Keratinocyte (primary cell): Measurements from ENCODE around the gene LANCL3. TPM values are rescaled to one million over a fixed set of nuclear protein-coding genes. Genes with fewer than 3 reads are reported as not detected.

Source experiments
- DNase-seq: peaks from one replicate; pipeline ENCODE4 v3.0.0-alpha.2; 2011; ENCODE audit warnings: low read depth, missing footprints, low spot score
- FAIRE-seq: peaks from 2 replicates; lab custom pipeline; 2011; peaks lifted over from hg19 to GRCh38; lab: Jason Lieb, UNC
- H2AFZ ChIP-seq: 2 replicates; pipeline ENCODE4 v1.6.0; 2012; ENCODE audit warnings: low read length, control low read depth, inconsistent platforms; ENCODE audit not compliant: control insufficient read depth
- H3K27ac ChIP-seq: 2 replicates; pipeline ENCODE4 v1.5.1; 2011; ENCODE audit warnings: low read length; ENCODE audit not compliant: control insufficient read depth, insufficient read depth
- H3K27me3 ChIP-seq: 3 replicates; pipeline ENCODE4 v1.6.0; 2011; ENCODE audit warnings: low read length; ENCODE audit not compliant: control insufficient read depth, insufficient read depth; ENCODE audit errors: extremely low read depth
- H3K36me3 ChIP-seq, 2 experiments: 2 replicates in 1 of 2; 3 replicates in 1 of 2; pipeline ENCODE4 v1.5.1; 2011; ENCODE audit warnings: low read length in 2 of 2, mild to moderate bottlenecking in 1 of 2; ENCODE audit not compliant: control insufficient read depth in 2 of 2, insufficient read depth in 2 of 2; ENCODE audit errors: extremely low read depth in 1 of 2
- H3K4me1 ChIP-seq: 3 replicates; pipeline ENCODE4 v1.5.1; 2011; ENCODE audit warnings: low read length; ENCODE audit not compliant: control insufficient read depth, insufficient read depth; ENCODE audit errors: extremely low read depth
- H3K4me2 ChIP-seq: 3 replicates; pipeline ENCODE4 v1.6.0; 2011; ENCODE audit warnings: low read depth, low read length; ENCODE audit not compliant: control insufficient read depth, insufficient read depth; ENCODE audit errors: extremely low read depth
- H3K4me3 ChIP-seq, 3 experiments: fragments of 200-600 bp in 1 of 3; sonication (generic) in 1 of 3; 2 replicates in 2 of 3; 3 replicates in 1 of 3; pipeline ENCODE4 v1.5.1; 2011 to 2016; ENCODE audit warnings: low read length in 3 of 3, mild to moderate bottlenecking in 3 of 3, control low read depth in 2 of 3, inconsistent platforms in 1 of 3, low read depth in 1 of 3, mixed read lengths in 1 of 3, mixed run types in 1 of 3, moderate library complexity in 1 of 3; ENCODE audit not compliant: control insufficient read depth in 2 of 3, insufficient read depth in 2 of 3; ENCODE audit errors: extremely low read depth in 1 of 3
- H3K79me2 ChIP-seq: 2 replicates; pipeline ENCODE4 v1.6.0; 2012; ENCODE audit warnings: low read length; ENCODE audit not compliant: control insufficient read depth, insufficient read depth
- H3K9ac ChIP-seq: 3 replicates; pipeline ENCODE4 v1.6.0; 2011; ENCODE audit warnings: low read length; ENCODE audit not compliant: control insufficient read depth, insufficient read depth; ENCODE audit errors: extremely low read depth
- H3K9me1 ChIP-seq: 3 replicates; pipeline ENCODE4 v1.6.0; 2011; ENCODE audit warnings: low read length; ENCODE audit not compliant: control insufficient read depth, insufficient read depth; ENCODE audit errors: extremely low read depth
- H3K9me3 ChIP-seq: 2 replicates; pipeline ENCODE4 v1.5.1; 2012; ENCODE audit warnings: low read depth, low read length; ENCODE audit not compliant: control insufficient read depth
- H4K20me1 ChIP-seq: 3 replicates; pipeline ENCODE4 v1.6.0; 2011; ENCODE audit warnings: low read length; ENCODE audit not compliant: control insufficient read depth, insufficient read depth; ENCODE audit errors: extremely low read depth
- EZH2 ChIP-seq: IDR thresholded peaks from one replicate; pipeline ENCODE4 v1.6.1; 2012; ENCODE audit warnings: inconsistent platforms, mild to moderate bottlenecking, low read length, moderate library complexity
- dilution Hi-C: fragments of 300-500 bp; cut with MboI; formaldehyde crosslinking; loops from one replicate; pipeline ENCODE4 v1.7.0; 2020; ENCODE audit warnings: low sequenced_read_pairs; ENCODE audit not compliant: extremely low pct_ligation_motif_present
- polyA plus RNA-seq, 5 experiments: library from polyadenylated mRNA; depleted of rRNA in 3 of 5; stranded (reverse) in 3 of 5; stranded (forward) in 1 of 5; unstranded in 1 of 5; fragments of >200 nt; gene quantifications; 1 replicate in 1 of 5; 2 replicates in 3 of 5; 3 replicates in 1 of 5; pipeline versions ENCODE4 v1.2.1 to v1.2.3, GENCODE V29; 2011 to 2012; ENCODE audit warnings: missing spikeins in 2 of 5, low read depth in 1 of 5, low replicate concordance in 1 of 5
- TF ChIP-seq, protein P1 (sequence below), 3 experiments: IDR thresholded peaks in 1 of 3; conservative IDR thresholded peaks in 1 of 3; optimal IDR thresholded peaks in 1 of 3; 2 replicates in 2 of 3; 3 replicates in 1 of 3; pipeline versions ENCODE3 to v1.5.1; 2011; ENCODE audit warnings: low read length in 3 of 3, mild to moderate bottlenecking in 3 of 3, moderate library complexity in 2 of 3, control low read depth in 1 of 3, inconsistent platforms in 1 of 3; ENCODE audit not compliant: insufficient read depth in 2 of 3; ENCODE audit errors: extremely low read depth in 1 of 3

Gene LANCL3
- polyA plus RNA-seq, 1 donor (not counting 4 experiments of a cell fraction or from before 2014, with no cell fraction given) = 0.97 TPM

GRCh38 chrX:37690119-37690518 lies 118.7 kb downstream of the LANCL3 start:
- Histone ChIP-seq H3K9me1 (no peaks in the 10 kb centered on the region), H3K27me3 (no peaks in the 10 kb centered on the region), H3K9me3 (no peaks in the 10 kb centered on the region), H3K4me1 (no peaks in the 10 kb centered on the region), H3K4me3 (no peak overlapping the region), H3K9ac (no peak overlapping the region), H3K4me2 (no peak overlapping the region), H4K20me1 (no peaks in the 10 kb centered on the region), H3K27ac (no peak overlapping the region), H2AFZ (no peak overlapping the region), H3K36me3 (no peaks in the 10 kb centered on the region), H3K79me2 (no peaks in the 10 kb centered on the region)
- TF ChIP-seq, protein P1, sequence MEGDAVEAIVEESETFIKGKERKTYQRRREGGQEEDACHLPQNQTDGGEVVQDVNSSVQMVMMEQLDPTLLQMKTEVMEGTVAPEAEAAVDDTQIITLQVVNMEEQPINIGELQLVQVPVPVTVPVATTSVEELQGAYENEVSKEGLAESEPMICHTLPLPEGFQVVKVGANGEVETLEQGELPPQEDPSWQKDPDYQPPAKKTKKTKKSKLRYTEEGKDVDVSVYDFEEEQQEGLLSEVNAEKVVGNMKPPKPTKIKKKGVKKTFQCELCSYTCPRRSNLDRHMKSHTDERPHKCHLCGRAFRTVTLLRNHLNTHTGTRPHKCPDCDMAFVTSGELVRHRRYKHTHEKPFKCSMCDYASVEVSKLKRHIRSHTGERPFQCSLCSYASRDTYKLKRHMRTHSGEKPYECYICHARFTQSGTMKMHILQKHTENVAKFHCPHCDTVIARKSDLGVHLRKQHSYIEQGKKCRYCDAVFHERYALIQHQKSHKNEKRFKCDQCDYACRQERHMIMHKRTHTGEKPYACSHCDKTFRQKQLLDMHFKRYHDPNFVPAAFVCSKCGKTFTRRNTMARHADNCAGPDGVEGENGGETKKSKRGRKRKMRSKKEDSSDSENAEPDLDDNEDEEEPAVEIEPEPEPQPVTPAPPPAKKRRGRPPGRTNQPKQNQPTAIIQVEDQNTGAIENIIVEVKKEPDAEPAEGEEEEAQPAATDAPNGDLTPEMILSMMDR (optimal IDR thresholded peaks at IDR 0.05 in 1 of 3, IDR thresholded peaks at IDR 0.05 in 1 of 3, conservative IDR thresholded peaks at IDR 0.05 in 1 of 3; ENCODE audit: extremely low read depth in 1 of 3, insufficient read depth in 2 of 3, low read length in 3 of 3) = no peak
- TF ChIP-seq EZH2 = no peak
- no peak for FAIRE-seq
- no peak for DNase-seq
- dilution Hi-C loops = no loop called here

DNA sequence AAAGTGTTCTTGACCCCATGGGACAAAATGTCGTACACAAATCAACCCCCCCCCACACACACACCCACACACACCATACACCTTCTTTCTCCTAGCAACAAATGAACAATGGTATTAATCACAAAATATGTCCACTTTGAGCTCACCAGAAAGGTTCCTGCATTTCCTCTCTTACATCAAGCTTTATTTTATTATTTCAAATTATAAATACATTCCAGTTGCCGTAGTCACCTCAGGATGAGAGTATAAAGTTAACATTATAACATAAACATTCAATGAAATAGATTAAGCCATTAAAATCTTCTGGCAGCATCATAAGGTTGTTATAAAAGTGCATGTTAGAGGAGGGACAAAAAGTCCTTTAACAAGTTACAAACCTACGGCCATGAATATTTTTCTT lies 121.5 kb downstream of the LANCL3 start:
- H3K4me1 ChIP-seq = no peaks in the 10 kb centered on the region
- H2AFZ ChIP-seq = no peak overlapping the region
- no peaks in the 10 kb centered on the region for H3K9me3 ChIP-seq
- H3K27me3 ChIP-seq = no peaks in the 10 kb centered on the region
- no peaks in the 10 kb centered on the region for H3K79me2 ChIP-seq
- H3K36me3 ChIP-seq = no peaks in the 10 kb centered on the region
- DNase-seq (no peak), FAIRE-seq (no peak)
- H3K9me1 ChIP-seq = no peaks in the 10 kb centered on the region
- H4K20me1 ChIP-seq = no peaks in the 10 kb centered on the region
- H3K4me3 ChIP-seq = no peak overlapping the region
- TF ChIP-seq, protein P1 (optimal IDR thresholded peaks at IDR 0.05 in 1 of 3, IDR thresholded peaks at IDR 0.05 in 1 of 3, conservative IDR thresholded peaks at IDR 0.05 in 1 of 3; ENCODE audit: extremely low read depth in 1 of 3, insufficient read depth in 2 of 3, low read length in 3 of 3) = no peak
- no peak for TF ChIP-seq EZH2
- dilution Hi-C loops = no loop called here
- H3K27ac ChIP-seq = no peak overlapping the region
- no peak overlapping the region for H3K4me2 ChIP-seq
- H3K9ac ChIP-seq = no peak overlapping the region
